ENCODE measurements around the gene CEP112.
"Not testable (repeated sequence)": the region's sequence is repeated elsewhere in the genome, so short reads cannot be mapped to it uniquely, and the experiment has no call there.

Gene CEP112

DNA sequence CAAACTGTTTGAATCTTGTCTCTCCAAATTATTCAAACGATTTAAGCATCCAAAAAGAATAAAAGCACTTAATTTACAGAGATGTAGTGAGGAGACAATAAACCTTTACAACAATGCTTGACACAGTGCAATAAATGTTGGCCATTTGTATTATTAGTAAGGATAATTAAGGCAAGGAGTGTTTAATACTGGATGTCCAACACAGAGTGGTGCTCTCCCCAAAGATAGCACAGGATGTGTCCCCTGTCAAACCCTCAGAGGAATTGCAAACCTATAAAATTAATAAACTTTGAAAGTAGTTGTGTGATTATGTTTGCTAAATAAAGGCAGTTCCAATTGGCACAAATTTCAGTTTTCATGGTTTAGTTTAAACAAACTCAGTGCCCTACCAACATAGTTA lies 377.5 kb downstream of the CEP112 start:
- no peak for DNase-seq

DNA sequence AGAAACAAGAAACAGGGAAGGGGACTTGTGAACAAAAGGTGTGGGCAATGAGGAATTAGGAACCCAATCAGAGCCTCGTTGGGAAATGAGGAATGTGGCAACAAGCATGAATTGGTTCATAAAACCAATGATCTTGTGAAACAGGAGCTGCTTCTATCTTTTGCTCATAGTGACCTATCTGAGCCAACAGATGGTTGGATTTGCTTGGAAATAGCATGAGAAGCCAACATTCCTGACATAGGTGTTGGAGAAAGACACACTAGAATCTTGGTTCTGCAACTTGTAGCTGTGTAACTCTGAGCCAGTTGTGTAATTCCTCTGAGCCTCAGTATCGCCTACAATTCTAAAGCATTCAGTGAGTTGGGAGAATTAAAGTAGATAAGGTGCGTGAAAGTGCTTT lies 378.6 kb downstream of the CEP112 start:
- DNase-seq, result no peak

DNA sequence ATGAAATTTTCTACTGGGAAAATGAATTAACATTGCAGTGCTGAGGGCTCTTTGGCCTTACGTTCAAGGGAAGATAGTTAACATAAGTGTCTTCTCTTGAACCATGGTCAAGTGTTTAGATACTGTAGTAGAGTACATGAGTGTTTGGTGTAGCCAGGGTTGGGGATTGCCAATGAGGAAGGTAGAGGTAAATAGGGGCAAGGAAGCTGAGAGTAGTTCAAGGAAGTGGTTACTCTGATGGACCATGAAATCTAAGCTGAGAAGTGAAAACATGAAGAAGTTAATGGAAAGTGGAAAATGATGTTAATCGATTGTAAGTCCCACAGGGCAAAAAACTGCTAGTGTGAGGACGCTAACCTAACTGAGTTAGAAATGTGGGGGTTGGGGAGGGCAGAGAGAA lies 380.9 kb downstream of the CEP112 start:
- no peak for DNase-seq

DNA sequence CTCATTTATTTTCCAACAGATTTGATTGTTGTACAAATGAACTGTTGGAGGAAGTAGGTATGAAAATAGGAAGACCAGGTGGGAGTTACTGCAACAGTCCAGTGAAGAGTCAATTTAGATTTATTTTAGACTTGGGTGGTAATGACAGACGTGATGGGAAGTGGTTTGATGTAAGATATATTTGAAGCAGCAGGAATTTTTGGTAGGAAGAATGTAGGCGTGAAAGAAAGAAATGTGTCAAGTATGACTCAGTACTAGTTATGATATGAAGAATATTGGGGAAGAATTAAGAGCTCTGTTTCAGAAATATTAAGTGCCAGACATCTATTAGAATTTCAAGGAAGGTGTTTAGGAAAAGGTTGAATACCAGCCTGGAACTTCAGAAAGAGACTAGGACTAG lies 382.6 kb downstream of the CEP112 start:
- DNase-seq, result no peak

DNA sequence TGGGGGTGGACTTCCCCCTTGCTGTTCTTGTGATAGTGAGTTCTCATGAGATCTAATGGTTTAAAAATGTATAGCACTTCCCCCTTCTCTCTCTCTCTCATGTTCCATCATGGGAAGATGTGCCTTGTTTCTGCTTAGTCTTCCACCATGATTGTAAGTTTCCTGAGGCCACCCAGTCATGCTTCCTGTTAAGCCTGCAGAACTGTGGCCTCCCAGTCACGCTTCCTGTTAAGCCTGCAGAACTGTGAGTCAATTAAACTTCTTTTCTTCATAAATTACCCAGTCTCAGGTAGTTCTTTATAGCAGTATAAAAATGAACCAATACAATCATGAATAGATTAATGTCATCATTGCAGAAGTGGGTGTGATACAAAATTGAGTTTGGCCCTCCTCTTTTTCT lies 383.4 kb downstream of the CEP112 start:
- DNase-seq, result not testable (repeated sequence)

DNA sequence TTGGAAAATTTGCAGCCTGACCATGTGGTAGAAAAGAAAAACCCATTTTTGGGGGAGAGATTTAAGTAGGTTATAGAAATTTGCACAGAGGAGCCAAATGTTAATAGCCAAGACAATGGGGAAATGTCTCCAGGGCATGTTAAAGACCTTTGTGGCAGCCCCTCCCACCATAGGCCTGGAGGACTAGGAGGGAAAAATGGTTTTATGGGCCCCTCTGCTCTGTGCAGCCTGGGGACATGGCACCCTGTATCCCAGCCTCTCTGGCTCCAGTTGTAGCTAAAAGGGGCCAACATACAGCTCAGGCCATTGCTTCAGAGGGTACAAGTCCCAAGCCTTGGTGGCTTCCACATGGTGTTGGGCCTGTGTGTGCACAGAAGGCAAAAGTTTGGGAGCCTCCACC lies 384.6 kb downstream of the CEP112 start:
- no peak for DNase-seq

DNA sequence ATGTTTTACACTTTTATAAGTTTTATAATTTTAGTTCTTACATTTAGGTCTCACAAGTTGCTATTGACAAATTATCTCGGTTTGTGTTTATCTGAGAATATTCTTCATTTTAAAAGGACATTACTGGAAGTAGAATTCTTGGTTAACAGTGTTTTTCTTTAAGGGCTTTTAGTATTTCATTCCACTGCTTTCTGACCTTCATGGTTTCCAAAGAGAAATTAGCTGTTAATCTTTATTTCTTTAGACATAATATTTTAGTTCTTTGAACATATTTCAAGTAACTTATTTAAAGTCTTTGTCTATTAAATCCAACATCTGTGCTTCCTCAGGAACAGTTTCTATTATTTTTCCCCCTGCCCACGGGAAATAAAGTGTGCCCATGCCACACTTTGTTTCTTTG lies 390.4 kb downstream of the CEP112 start:
- no peak for DNase-seq

DNA sequence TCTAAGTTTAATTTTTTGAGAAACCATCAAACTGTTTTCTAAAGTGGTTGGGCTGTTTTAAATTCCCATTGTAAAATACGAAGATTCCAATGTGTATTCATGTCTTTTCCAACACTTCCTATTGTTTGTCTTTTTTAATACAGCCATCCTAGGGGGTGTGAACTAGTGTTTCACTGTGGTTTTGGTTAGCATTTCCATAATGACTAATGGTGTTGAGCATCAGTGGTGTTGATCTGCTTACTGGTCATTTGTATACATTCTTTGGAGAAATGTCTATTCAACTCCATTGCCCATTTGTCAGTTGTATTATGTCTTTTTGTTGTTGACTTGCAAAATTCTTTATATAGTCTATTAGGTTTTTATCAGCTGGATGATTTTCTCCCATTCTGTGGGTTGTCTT lies 391.3 kb downstream of the CEP112 start:
- no peak for DNase-seq

DNA sequence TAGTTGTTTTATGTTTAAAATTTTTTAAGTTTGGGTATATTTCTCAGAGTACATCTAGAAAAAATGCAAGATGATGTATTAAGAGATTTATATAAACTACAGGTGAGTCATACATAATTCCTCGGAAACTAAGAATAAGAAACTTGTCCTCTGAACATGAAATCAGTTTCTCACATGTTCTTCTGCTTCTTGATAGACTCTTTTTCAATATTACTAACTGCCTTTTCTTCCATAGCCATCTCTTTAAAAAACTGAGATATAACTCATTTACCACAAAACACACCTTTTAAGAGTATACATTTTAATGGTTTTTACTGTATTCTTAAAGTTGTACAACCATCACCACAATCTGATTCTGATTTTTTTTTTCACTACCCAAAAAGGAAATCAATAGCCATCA lies 392.1 kb downstream of the CEP112 start:
- DNase-seq, result no peak

DNA sequence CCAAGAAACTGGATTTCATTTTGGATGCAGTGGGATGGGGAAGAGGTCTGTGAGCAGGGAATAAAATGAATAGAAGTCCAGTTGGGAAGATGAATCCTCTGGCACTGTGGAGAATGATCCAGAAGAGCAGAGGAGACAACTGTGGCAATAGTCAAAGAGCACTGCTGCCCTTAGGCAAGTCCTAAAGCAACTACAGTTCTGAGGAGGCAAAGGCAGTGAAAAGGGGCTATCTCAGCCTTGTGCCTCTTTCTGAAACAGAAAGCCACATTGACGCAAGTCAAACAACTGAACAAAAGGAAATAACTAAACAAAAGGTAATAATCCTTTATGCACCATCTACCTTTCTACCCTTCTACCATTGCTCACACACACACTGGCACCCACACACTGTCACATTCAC lies 392.5 kb downstream of the CEP112 start:
- no peak for DNase-seq

DNA sequence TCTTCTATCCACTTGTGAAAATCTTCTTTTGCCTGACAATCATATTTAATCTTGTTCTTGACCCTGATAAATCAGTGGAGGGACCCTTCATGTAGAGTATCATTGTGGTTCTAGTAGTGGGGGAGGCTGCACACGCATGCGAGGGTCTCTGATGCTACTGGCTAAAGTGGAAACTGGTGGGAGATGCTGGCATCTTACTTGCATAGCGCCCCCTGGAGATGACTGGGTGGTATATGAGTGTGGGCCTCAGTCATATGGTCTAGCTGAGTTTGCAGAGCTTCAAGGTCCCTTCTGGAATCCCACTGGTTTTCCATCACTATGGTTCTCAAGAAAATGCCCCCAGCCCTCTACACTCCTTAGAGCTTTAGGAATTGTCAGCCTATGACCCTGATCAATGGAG lies 394.1 kb downstream of the CEP112 start:
- DNase-seq, result no peak

DNA sequence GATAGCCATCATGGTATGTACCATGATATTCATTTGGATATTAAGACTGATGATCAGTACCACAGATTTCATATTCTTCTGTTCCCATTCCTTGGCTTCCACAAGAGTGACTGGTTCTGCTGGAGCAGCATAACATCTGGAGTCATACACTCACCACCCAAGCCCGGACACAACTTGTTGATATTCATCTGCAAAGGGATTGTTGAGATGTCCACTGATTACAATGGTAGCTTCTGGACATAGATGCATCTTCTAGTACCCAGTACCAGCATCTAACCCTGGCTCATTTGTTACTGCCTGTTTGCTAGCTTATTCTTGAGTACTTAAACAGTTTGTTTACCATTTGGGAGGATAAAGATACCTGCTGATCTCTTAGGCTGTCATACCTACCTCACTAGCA lies 394.8 kb downstream of the CEP112 start:
- DNase-seq, result no peak

DNA sequence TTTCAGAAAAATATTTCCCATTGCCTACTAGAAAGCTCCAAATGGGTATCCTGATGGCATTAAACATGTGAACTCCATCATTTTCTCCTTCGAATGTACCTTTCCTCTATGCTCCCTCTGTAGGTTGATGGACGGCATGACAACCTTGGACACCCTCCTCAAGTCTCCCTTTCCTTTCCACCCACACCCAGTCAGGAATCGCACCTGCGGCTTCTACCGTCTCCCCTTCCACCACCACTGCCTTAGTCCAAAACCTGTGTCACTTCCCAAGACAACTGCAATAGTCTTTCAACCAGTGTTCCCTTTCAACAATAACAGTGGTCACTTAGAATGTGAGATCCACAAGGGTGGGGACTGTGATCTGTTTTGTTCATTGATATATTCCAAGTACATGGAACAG lies 397.4 kb downstream of the CEP112 start:
- no peak for DNase-seq

DNA sequence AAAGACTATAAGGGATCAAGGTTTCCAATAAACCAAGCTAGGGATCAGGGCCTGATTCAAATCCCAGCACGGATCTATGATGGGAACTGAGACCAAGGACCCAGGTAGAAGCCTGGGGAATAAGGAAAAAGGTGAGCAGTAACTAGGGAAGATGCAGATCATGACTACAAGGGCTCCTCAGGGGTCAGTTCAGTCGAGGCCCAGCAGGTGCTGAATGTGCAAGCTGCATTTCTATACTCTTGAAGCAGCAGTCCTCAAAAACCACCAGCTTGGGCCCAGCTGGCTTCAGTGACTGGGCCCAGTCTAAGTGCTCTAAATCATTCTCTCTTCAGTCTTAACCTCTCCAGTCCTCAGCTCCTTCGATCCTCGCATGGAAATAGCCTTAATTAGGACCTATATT lies 401.7 kb downstream of the CEP112 start:
- no peak for DNase-seq

DNA sequence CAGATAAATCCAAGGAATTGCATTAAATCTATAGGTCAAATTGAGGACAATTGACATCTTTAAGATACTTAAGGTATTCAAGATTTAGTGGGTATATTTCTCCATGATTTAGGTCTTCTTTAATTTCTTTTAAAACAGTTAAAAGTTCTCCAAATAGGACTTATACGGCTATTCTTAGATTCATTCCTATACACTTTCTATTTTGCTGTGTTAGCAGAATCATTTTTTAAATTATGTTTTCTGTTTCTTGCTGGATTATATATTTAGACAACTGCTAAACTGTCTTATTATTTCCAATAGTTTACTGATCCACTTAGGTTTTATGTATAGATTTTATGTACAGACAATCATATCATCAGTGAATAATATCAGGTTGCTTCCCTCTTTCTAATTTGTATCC lies 404.4 kb downstream of the CEP112 start:
- no peak for DNase-seq

DNA sequence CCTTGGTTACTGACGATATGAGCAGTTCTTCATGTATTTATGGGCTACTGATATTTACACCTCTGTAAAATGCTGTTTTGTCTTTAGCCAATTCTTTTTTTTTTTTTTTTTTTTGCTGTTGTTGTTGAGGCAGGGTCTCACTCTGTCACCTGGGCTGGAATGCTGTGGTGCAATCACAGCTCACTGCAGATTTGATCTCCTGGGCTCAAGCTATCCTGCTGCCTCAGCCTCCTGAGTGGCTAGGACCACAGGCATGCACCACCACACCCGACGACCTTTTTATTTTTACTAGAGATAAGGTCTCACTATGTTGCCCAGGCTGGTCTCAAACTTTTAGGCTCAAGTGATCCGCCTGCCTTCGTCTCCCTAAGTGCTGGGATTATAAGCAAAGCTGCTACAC lies 405.5 kb downstream of the CEP112 start:
- DNase-seq, result no peak

DNA sequence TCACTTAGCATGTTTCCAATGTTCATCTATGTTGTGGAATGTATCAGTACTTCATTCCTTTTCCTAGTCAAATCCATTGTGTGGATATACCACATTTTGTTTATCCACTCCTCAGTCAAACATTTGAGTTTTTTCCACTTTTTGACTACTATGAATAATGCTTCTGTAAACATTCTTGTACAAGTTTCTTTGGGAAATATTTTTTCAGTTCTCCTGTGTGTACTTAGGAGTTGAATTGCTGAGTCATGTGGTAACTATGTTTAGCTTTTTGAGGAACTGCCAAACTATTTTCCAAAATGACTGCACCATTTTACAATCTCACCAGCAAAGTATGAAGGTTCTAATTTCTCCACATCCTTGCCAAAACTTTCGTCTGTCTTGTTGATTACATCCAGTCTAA lies 406.8 kb downstream of the CEP112 start:
- no peak for DNase-seq

DNA sequence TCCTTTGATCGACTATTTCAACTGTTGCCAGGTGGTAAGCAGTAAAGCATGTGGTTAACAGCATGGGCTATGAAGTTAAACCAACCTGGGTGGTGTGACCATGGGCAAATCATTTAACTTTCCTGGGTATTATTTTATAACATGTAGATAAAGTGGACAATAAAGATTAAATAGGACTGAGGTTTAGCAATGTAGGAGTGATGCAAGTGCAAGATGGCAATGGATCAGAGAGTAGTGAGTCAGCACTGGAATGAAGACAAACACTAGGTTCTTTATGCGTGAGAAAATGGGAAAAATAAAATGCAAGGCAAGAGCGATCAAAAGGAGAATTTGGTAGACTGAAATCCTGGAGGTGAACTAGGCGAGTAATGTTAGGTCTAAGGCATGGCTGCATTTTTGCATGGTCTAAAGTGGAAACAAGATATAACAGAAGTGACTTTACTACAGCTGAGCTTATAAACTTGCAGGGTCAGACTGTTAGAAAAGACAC lies 408.0 kb downstream of the CEP112 start:
- no peak for DNase-seq

DNA sequence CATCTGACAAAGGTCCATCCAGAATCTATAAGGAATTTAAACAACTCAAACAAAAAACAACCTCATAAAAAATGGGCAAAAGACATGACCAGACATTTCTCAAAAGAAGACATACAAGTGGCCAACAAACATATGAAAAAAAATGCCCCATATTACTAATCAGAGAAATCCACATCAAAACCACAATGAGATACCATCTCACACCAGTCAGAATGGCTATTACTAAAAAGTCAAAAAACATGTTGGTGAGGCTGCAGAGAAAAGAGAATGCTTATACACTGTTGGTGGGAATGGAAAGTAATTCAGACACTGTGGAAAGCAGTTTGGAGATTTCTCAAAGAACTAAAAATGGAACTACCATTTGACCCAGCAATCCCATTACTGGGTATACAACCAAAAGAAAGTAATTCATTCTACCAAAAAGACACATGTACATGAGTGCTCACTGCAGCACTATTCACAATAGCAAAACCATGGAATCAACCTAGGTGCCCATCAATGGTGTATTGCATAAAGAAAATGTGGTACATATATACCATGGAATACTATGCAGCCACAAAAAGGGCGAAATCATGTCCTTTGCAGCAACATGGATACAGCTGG lies 409.7 kb downstream of the CEP112 start:
- not testable (repeated sequence) for DNase-seq

DNA sequence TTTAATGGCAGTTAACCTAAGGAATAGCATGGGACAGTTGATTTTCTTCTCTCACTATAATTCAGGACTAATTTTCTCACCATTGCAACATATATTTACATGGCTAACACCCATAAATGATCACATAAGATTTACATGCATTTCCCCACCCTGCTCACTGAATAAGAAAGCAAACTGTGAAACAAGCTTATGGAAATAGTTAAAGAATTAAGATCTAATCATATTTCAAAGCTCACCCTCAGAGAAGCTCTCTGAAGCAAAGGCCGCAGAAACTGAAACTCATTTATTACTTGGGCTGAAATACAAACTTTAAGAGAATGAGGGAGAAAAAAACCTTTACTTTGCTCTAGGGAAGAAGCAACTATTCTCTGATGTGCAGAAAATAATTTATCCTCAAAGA lies 411.8 kb downstream of the CEP112 start:
- DNase-seq, result no peak

DNA sequence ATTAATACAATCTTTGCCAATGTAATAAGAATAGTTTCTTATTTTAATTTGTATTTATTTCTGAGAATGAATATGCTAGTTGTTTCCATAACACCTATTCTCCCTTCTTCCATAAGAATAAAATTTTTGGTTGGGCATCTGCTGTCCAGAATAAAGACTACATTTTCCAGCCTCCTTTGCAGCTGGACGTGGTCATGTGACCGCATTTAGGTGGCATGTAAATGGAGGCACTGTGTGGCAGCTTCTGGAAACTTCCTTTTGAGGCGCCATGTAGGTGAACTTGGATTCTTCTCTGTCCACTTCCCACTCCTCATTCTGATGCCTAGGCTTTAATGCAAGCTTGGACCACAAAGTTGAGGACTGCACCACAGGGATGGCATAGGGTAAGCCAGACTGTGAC lies 415.0 kb downstream of the CEP112 start:
- no peak for DNase-seq

DNA sequence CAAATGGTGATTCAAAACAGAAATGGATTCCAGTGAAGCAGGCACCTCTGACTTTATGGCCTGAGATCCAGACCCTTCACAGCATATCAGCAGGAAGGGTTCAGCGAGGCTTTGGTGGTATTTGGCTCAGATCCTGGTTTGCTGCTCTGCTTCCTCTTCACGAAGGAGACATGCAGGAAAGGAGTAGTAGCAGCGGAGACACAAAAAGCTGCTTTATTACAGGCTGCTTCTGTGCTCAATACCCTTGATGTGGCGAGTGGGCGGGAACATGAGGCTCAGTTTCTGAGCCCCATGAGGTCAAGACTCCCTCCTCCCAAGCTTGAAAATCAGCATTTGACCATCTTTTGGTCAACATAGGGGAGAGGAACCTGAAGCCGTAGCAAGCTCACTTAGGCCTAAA lies 417.1 kb downstream of the CEP112 start:
- no peak for DNase-seq

DNA sequence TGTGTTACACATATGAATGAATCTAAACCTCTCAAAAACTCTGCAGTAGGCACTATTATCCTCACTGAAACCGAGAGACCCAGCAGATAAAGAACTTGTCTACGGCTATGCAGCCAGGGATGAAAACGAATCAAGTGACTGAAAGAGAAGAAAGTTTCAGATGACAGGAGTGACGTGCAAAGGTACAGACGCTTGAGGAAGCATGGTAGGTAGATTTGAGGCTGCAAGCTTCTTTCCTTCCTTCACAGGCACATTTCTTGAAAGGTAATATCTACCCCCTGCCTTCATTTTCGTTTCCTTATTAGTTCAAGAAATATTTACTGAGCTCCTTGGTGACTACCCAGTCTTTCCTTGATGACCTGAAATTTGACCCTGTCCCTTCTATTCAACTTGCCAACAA lies 418.9 kb downstream of the CEP112 start:
- no peak for DNase-seq

DNA sequence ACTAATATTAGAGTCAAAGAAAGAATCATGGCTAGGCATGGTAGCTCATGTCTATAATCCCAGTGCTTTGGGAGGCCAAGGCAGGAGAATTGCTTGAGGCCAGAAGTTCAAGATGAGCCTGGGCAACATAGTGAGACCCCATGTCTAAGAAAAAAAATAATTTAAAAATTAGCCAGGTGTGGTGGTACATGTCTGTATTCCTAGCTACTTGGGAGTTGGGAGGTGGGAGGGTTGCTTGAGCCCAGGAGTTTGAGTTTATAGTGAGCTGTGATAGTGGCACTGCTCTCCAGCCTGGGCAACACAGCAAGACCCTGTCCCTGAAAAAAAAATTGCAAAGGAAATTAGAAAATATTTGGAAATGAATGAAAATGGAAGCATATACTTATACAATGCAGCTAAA lies 420.2 kb downstream of the CEP112 start:
- no peak for DNase-seq

DNA sequence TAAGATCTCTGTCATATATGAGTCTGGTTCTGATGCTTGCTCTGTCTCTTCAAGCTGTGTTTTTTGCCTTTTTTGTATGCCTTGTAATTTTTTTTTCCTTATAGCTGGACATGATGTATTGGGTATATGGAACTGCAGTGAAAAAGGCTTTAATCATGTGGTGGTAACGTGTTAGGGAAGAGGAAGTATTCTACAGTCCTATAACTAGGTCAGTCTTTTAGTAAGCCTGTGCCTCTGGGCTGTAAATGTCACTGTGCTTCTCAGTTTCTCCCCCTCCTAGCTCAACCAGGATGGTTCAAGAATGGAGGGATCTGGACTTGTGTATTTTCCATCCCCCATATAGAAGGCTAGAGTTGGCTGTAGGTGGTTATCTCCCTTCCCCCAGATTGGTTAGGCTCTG lies 428.1 kb downstream of the CEP112 start:
- no peak for DNase-seq

DNA sequence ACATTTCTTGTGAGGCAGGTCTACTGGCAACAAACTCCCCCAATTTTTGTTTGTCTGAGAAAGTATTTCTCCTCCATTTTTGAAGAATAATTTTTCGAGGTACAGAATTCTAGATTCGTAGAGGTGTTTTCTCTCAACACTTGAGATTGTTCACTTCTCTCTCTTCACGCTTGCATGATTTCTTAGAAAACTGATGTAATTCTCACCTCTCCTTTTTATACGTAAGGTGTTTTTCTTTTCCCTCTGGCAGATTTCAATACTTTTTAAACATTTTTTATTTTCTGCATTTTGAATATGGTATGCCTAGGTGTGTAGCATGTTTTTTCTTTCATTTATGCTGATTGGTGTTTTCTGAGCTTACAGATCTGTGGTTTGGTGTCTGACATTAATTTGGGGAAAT lies 429.0 kb downstream of the CEP112 start:
- DNase-seq, result no peak

Data from cortex of kidney (tissue), 1 donor.